GM18867 (cell line): Measurements from ENCODE around the gene FAM53A.
"Not testable (repeated sequence)": the region's sequence is repeated elsewhere in the genome, so short reads cannot be mapped to it uniquely, and the experiment has no call there.

Experiments
- ATAC-seq: cut with Tn5 transposase; IDR thresholded peaks from one replicate; pipeline ENCODE4 v1.9.1; 2021; ENCODE audit warnings: mild to moderate bottlenecking, moderate library complexity; ENCODE audit not compliant: unreplicated experiment

The FAM53A gene

GRCh38 chr4:1608821-1609500 is 75.2 kb downstream of the FAM53A start:
- no peak for ATAC-seq

GRCh38 chr4:1608196-1608820 is 75.8 kb downstream of the FAM53A start:
- ATAC-seq: no peak

- not testable (repeated sequence) for ATAC-seq
Measured at GRCh38 chr4:1607436-1608195, 76.5 kb downstream of the FAM53A start.

GRCh38 chr4:1604706-1605205 is 79.4 kb downstream of the FAM53A start:
- no peak for ATAC-seq

GRCh38 chr4:1604181-1604705 is 79.9 kb downstream of the FAM53A start:
- no peak for ATAC-seq

GRCh38 chr4:1603413-1604135 is 80.5 kb downstream of the FAM53A start:
- ATAC-seq: no peak

GRCh38 chr4:1602655-1603412 is 81.3 kb downstream of the FAM53A start:
- no peak for ATAC-seq

- no peak for ATAC-seq
Measured at GRCh38 chr4:1601852-1602654, 82.1 kb downstream of the FAM53A start.

GRCh38 chr4:1601533-1601835 is 82.6 kb downstream of the FAM53A start:
- no peak for ATAC-seq

- no peak for ATAC-seq
Measured at GRCh38 chr4:1600811-1601532, 83.1 kb downstream of the FAM53A start.

- ATAC-seq: no peak
Measured at GRCh38 chr4:1600211-1600780, 83.8 kb downstream of the FAM53A start.

- no peak for ATAC-seq
Measured at GRCh38 chr4:1599491-1600210, 84.5 kb downstream of the FAM53A start.

- ATAC-seq: no peak
Measured at GRCh38 chr4:1599026-1599481, 85.1 kb downstream of the FAM53A start.

GRCh38 chr4:1598206-1599025 is 85.7 kb downstream of the FAM53A start:
- no peak for ATAC-seq

- no peak for ATAC-seq
Measured at GRCh38 chr4:1597021-1597931, 86.8 kb downstream of the FAM53A start.

- ATAC-seq: no peak
Measured at GRCh38 chr4:1596393-1596792, 87.7 kb downstream of the FAM53A start.
